ENCODE results near the gene PSME3IP1. TPM values are rescaled to one million over a fixed set of nuclear protein-coding genes. Genes with fewer than 3 reads are reported as not detected.

Gene PSME3IP1
- total and polyA plus RNA-seq, 2 of the 8 experiments (the other 6 are each of a cell fraction or from before 2014, with no cell fraction given): 95.1 to 98.3 TPM

DNA sequence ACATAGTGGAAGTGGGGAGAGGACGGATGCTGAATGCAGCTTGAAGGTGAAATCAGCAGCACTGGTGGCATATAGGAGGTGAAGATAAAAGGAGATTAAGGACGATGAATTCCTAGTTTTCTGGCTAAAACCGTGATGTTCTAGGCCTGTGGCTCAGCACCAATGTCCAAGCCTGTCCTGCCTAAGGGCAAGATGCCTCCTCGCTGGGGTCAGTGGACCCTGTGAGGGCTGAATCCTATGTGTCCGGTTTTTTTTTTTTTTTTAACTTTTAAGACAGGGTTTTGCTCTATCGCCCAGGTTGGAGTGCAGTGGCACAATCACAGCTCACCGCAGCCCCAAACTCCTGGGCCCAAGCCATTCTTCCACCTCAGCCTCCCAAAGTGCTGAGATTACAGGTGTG lies 80.7 kb downstream of the PSME3IP1 start:
- H2BK120ac ChIP-seq (replicated peaks; ENCODE audit: low read depth, low read length): no peak overlapping the region
- H4K8ac ChIP-seq (ENCODE audit: extremely low read depth, insufficient read depth, low read length): no peak overlapping the region
- no peaks in the 10 kb centered on the region for H3K27me3 ChIP-seq (replicated peaks in 1 of 4; ENCODE audit: control insufficient read depth in 3 of 4, extremely low read depth in 1 of 4, insufficient read depth in 3 of 4, low read length in 3 of 4)
- CTCF ChIA-PET (ENCODE audit: partially characterized antibody): interaction anchor here (0.6 to 13.6 kb wide), 6 partner anchors 11 to 431 kb away, joined by 3 to 100 read pairs (median 4); partner anchors contain the start of gene CPNE2
- no peak for FAIRE-seq
- no peaks in the 10 kb centered on the region for H3K23me2 ChIP-seq (ENCODE audit: low read depth, low read length)
- no peak overlapping the region for H3K14ac ChIP-seq (ENCODE audit: insufficient read length)
- H3K4me3 ChIP-seq (ENCODE audit: extremely low read depth in 1 of 4, insufficient read depth in 2 of 4, low read depth in 3 of 4, low read length in 4 of 4): no peak overlapping the region
- H3K4me2 ChIP-seq (ENCODE audit: insufficient read depth in 1 of 2, low read depth in 2 of 2, low read length in 2 of 2): no peak overlapping the region
- 0 out of 2 replicates have a peak overlapping the region, but pooled peaks have one; percentile 4 for H2BK5ac ChIP-seq (ENCODE audit: low read depth, low read length)
- no peak for DNase-seq (ENCODE audit: low read depth in 1 of 2, low spot score in 2 of 2)
- H2AK5ac ChIP-seq (ENCODE audit: low read depth, low read length): no peak overlapping the region
- no peaks in the 10 kb centered on the region for H4K20me1 ChIP-seq (replicated peaks in 1 of 2; ENCODE audit: control insufficient read depth in 1 of 2, insufficient read depth in 2 of 2, low read length in 2 of 2)
- no peaks in the 10 kb centered on the region for H3K36me3 ChIP-seq (ENCODE audit: control insufficient read depth in 2 of 4, insufficient read depth in 4 of 4, low read length in 3 of 4)
- H2BK20ac ChIP-seq (ENCODE audit: low read length): no peak overlapping the region
- H2BK12ac ChIP-seq (ENCODE audit: low read depth, low read length): no peak overlapping the region
- POLR2A ChIA-PET (ENCODE audit: partially characterized antibody): interaction anchor here (1.2 to 1.4 kb wide), 2 partner anchors 9 to 39 kb away, joined by 4 read pairs; no protein-coding TSS in a partner anchor
- H3K79me2 ChIP-seq (ENCODE audit: control insufficient read depth in 1 of 2, insufficient read depth in 2 of 2, low read length in 2 of 2): no peaks in the 10 kb centered on the region
- H3K79me1 ChIP-seq (ENCODE audit: low read depth, low read length): peaks cover 5% of the 10 kb centered on the region; the same call in 1 of the 2 replicates
- 85% methylated on average over 7 of the region's 7 CpGs; no CpG with 5 or more reads in 1 of the 2 experiments for WGBS, 2 experiments (ENCODE audit: extremely low coverage in 1 of 2, insufficient coverage in 1 of 2, insufficient read length in 1 of 2, insufficient replicate concordance in 2 of 2, low coverage in 1 of 2, low lambda C conversion rate in 2 of 2, missing lambda C conversion rate in 1 of 2)
- no peak overlapping the region for H2AFZ ChIP-seq (ENCODE audit: low read length)
- H2BK15ac ChIP-seq (ENCODE audit: low read length): no peak overlapping the region
- no peak overlapping the region for H3K23ac ChIP-seq (ENCODE audit: insufficient read length)
- no peak overlapping the region for H3K27ac ChIP-seq (ENCODE audit: low read depth, low read length)
- H3K9ac ChIP-seq (replicated peaks in 1 of 4; ENCODE audit: extremely low read depth in 1 of 4, low read depth in 3 of 4, low read length in 3 of 4): no peak overlapping the region
- H4K91ac ChIP-seq (replicated peaks; ENCODE audit: insufficient read length, low read length): no peak overlapping the region
- no peak overlapping the region for H3K4ac ChIP-seq (replicated peaks; ENCODE audit: insufficient read length, low read depth, low read length)
- no peak overlapping the region for H4K5ac ChIP-seq (ENCODE audit: insufficient read length, low read depth, low read length)
- no peak overlapping the region for H3K56ac ChIP-seq (replicated peaks; ENCODE audit: insufficient read length, low read depth, low read length)
- no peaks in the 10 kb centered on the region for H3K9me3 ChIP-seq (ENCODE audit: insufficient read depth in 2 of 2, low read depth in 1 of 2, low read length in 1 of 2)
- no peak overlapping the region for H3K18ac ChIP-seq (ENCODE audit: extremely low read depth, low read length)
- no peak for TF ChIP-seq RAD21 (IDR thresholded peaks at IDR 0.05 in 1 of 2, conservative IDR thresholded peaks at IDR 0.05 in 1 of 2; ENCODE audit: low read depth in 2 of 2, low read length in 2 of 2)
- TF ChIP-seq HDAC6 (IDR thresholded peaks at IDR 0.05; ENCODE audit: low read depth, low read length): no peak
- TF ChIP-seq, protein P1, sequence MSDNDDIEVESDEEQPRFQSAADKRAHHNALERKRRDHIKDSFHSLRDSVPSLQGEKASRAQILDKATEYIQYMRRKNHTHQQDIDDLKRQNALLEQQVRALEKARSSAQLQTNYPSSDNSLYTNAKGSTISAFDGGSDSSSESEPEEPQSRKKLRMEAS (IDR thresholded peaks at IDR 0.05): no peak
- TF ChIP-seq TAF7 (optimal IDR thresholded peaks at IDR 0.05; ENCODE audit: borderline replicate concordance, low read depth, low read length): no peak
- TF ChIP-seq CBX5 (IDR thresholded peaks at IDR 0.05; ENCODE audit: low read depth, low read length): no peak
- no peak for TF ChIP-seq RFX5 (IDR thresholded peaks at IDR 0.05; ENCODE audit: borderline replicate concordance, low read depth, low read length)
- no peak for TF ChIP-seq HDAC2 (IDR thresholded peaks at IDR 0.05; ENCODE audit: borderline replicate concordance in 1 of 2, low read depth in 2 of 2, low read length in 2 of 2)
- TF ChIP-seq CREB1 (IDR thresholded peaks at IDR 0.05): no peak
- H3K4me1 ChIP-seq (replicated peaks in 1 of 4; ENCODE audit: control insufficient read depth in 3 of 4, insufficient read depth in 4 of 4, low read length in 3 of 4): peaks cover 3 to 13% (median 9%) of the 10 kb centered on the region in 4 experiments
